Measurements from ENCODE around the gene LMAN1L.

Gene LMAN1L

GRCh38 chr15:74866090-74866489 is 53.5 kb downstream of the LMAN1L start:
- no peak for TF ChIP-seq FOXP2 (optimal IDR thresholded peaks at IDR 0.05; ENCODE audit: borderline replicate concordance, extremely low read depth, extremely low read length, insufficient read depth)
- no peak for TF ChIP-seq TAF1 (IDR thresholded peaks at IDR 0.05; ENCODE audit: borderline replicate concordance, insufficient read depth, low read length)
- TF ChIP-seq REST (IDR thresholded peaks at IDR 0.05; ENCODE audit: insufficient read depth in 1 of 2, low read depth in 2 of 2, low read length in 2 of 2): no peak
- no peak for TF ChIP-seq SIN3A (IDR thresholded peaks at IDR 0.05; ENCODE audit: borderline replicate concordance, insufficient read depth, low read length)
- no peak for TF ChIP-seq POLR2AphosphoS5 (IDR thresholded peaks at IDR 0.05; ENCODE audit: low read depth, low read length)

- TF ChIP-seq TAF1 (IDR thresholded peaks at IDR 0.05; ENCODE audit: borderline replicate concordance, insufficient read depth, low read length) (no peak), FOXP2 (optimal IDR thresholded peaks at IDR 0.05; ENCODE audit: borderline replicate concordance, extremely low read depth, extremely low read length, insufficient read depth) (no peak), POLR2AphosphoS5 (IDR thresholded peaks at IDR 0.05; ENCODE audit: low read depth, low read length) (no peak), SIN3A (IDR thresholded peaks at IDR 0.05; ENCODE audit: borderline replicate concordance, insufficient read depth, low read length) (no peak), REST (IDR thresholded peaks at IDR 0.05; ENCODE audit: insufficient read depth in 1 of 2, low read depth in 2 of 2, low read length in 2 of 2) (no peak)
Observed at GRCh38 chr15:74867466-74868038, 54.9 kb downstream of the LMAN1L start.

- no peak for TF ChIP-seq POLR2AphosphoS5 (IDR thresholded peaks at IDR 0.05; ENCODE audit: low read depth, low read length)
- no peak for TF ChIP-seq SIN3A (IDR thresholded peaks at IDR 0.05; ENCODE audit: borderline replicate concordance, insufficient read depth, low read length)
- no peak for TF ChIP-seq REST (IDR thresholded peaks at IDR 0.05; ENCODE audit: insufficient read depth in 1 of 2, low read depth in 2 of 2, low read length in 2 of 2)
- TF ChIP-seq TAF1 (IDR thresholded peaks at IDR 0.05; ENCODE audit: borderline replicate concordance, insufficient read depth, low read length): no peak
- no peak for TF ChIP-seq FOXP2 (optimal IDR thresholded peaks at IDR 0.05; ENCODE audit: borderline replicate concordance, extremely low read depth, extremely low read length, insufficient read depth)
Observed at GRCh38 chr15:74868059-74868458, 55.4 kb downstream of the LMAN1L start.

GRCh38 chr15:74869372-74869725 is 56.7 kb downstream of the LMAN1L start:
- TF ChIP-seq REST (IDR thresholded peaks at IDR 0.05; ENCODE audit: insufficient read depth in 1 of 2, low read depth in 2 of 2, low read length in 2 of 2) (no peak), TAF1 (IDR thresholded peaks at IDR 0.05; ENCODE audit: borderline replicate concordance, insufficient read depth, low read length) (no peak), SIN3A (IDR thresholded peaks at IDR 0.05; ENCODE audit: borderline replicate concordance, insufficient read depth, low read length) (no peak), FOXP2 (optimal IDR thresholded peaks at IDR 0.05; ENCODE audit: borderline replicate concordance, extremely low read depth, extremely low read length, insufficient read depth) (no peak), POLR2AphosphoS5 (IDR thresholded peaks at IDR 0.05; ENCODE audit: low read depth, low read length) (no peak)
